DMS 273 treated with DMSO at 0.1 percent for 48 hours (cell line): ENCODE results near the gene FMN2.
"Not testable (repeated sequence)": the region's sequence is repeated elsewhere in the genome, so short reads cannot be mapped to it uniquely, and the experiment has no call there.

Experiments used
- DNase-seq: peaks from one replicate; lab custom pipeline; 2025; lab: John Stamatoyannopoulos, UW

The FMN2 gene

GRCh38 chr1:240254778-240255291 is 163.2 kb downstream of the FMN2 start:
- no peak for DNase-seq

GRCh38 chr1:240255922-240256321 is 164.2 kb downstream of the FMN2 start:
- DNase-seq: no peak

- no peak for DNase-seq
Measured at GRCh38 chr1:240256836-240257503, 165.3 kb downstream of the FMN2 start.

GRCh38 chr1:240258910-240259309 is 167.2 kb downstream of the FMN2 start:
- no peak for DNase-seq

- DNase-seq: not testable (repeated sequence)
Measured at GRCh38 chr1:240264494-240264893, 172.8 kb downstream of the FMN2 start.

GRCh38 chr1:240271081-240271480 is 179.4 kb downstream of the FMN2 start:
- no peak for DNase-seq

GRCh38 chr1:240274569-240274968 is 182.9 kb downstream of the FMN2 start:
- DNase-seq: no peak

GRCh38 chr1:240275219-240275618 is 183.5 kb downstream of the FMN2 start:
- DNase-seq: not testable (repeated sequence)

GRCh38 chr1:240278082-240278481 is 186.4 kb downstream of the FMN2 start:
- no peak for DNase-seq

GRCh38 chr1:240280560-240281322 is 189.1 kb downstream of the FMN2 start:
- no peak for DNase-seq

- DNase-seq: no peak
Measured at GRCh38 chr1:240282061-240282830, 190.6 kb downstream of the FMN2 start.

- no peak for DNase-seq
Measured at GRCh38 chr1:240284656-240285414, 193.2 kb downstream of the FMN2 start.

- no peak for DNase-seq
Measured at GRCh38 chr1:240285540-240285939, 193.9 kb downstream of the FMN2 start.

- no peak for DNase-seq
Measured at GRCh38 chr1:240287722-240288121, 196.0 kb downstream of the FMN2 start.

GRCh38 chr1:240293706-240294105 is 202.0 kb downstream of the FMN2 start:
- DNase-seq: no peak

- no peak for DNase-seq
Measured at GRCh38 chr1:240294566-240294965, 202.9 kb downstream of the FMN2 start.

GRCh38 chr1:240295811-240296210 is 204.1 kb downstream of the FMN2 start:
- no peak for DNase-seq

GRCh38 chr1:240304466-240304865 is 212.8 kb downstream of the FMN2 start:
- no peak for DNase-seq

- DNase-seq: no peak
Measured at GRCh38 chr1:240306673-240307072, 215.0 kb downstream of the FMN2 start.

- DNase-seq: no peak
Measured at GRCh38 chr1:240308096-240308495, 216.4 kb downstream of the FMN2 start.

GRCh38 chr1:240309769-240310168 is 218.1 kb downstream of the FMN2 start:
- DNase-seq: no peak
